Immature natural killer cell (primary cell): Measurements from ENCODE around the gene OR1F1. TPM values are rescaled to one million over a fixed set of nuclear protein-coding genes. Genes with fewer than 3 reads are reported as not detected.

Experiments
- DNase-seq, 3 donors: peaks; one replicate each; pipeline ENCODE4 v3.0.0; 2022; ENCODE audit warnings: mixed read lengths in 1 of 3
- H3K27ac Mint-ChIP-seq, 6 donors: one replicate each; pipeline ENCODE4 v1.8.0; 2020; ENCODE audit warnings: mixed read lengths in 6 of 6, mild to moderate bottlenecking in 5 of 6, inconsistent platforms in 4 of 6, moderate library complexity in 3 of 6
- H3K27me3 Mint-ChIP-seq, 3 donors: one replicate each; pipeline ENCODE4 v1.8.0; 2020 to 2021; ENCODE audit warnings: low read depth in 3 of 3, mild to moderate bottlenecking in 3 of 3, mixed read lengths in 3 of 3, moderate library complexity in 3 of 3, inconsistent platforms in 1 of 3
- H3K36me3 Mint-ChIP-seq, 3 donors: one replicate each; pipeline ENCODE4 v1.8.0; 2020; ENCODE audit warnings: mixed read lengths in 3 of 3, inconsistent platforms in 2 of 3, mild to moderate bottlenecking in 2 of 3
- H3K4me1 Mint-ChIP-seq, 2 donors: one replicate each; pipeline ENCODE4 v1.8.0; 2020; ENCODE audit warnings: inconsistent platforms in 2 of 2, mild to moderate bottlenecking in 2 of 2, mixed read lengths in 2 of 2, moderate library complexity in 1 of 2
- H3K4me3 Mint-ChIP-seq, 5 donors: one replicate each; pipeline ENCODE4 v1.8.0; 2020; ENCODE audit warnings: mild to moderate bottlenecking in 5 of 5, mixed read lengths in 5 of 5, inconsistent platforms in 3 of 5, moderate library complexity in 3 of 5
- H3K9me3 Mint-ChIP-seq, 6 donors: one replicate each; pipeline ENCODE4 v1.8.0; 2020; ENCODE audit warnings: mild to moderate bottlenecking in 6 of 6, mixed read lengths in 6 of 6, inconsistent platforms in 4 of 6, moderate library complexity in 3 of 6
- polyA plus RNA-seq, 3 donors: library from polyadenylated mRNA; unstranded; fragments of 300-500 nt; fragmentation: Illumina TruSeq; gene quantifications; one replicate each; pipeline ENCODE4 v1.2.3, GENCODE V29; 2021

The OR1F1 gene
- polyA plus RNA-seq, 3 donors from 2014 or later, result not detected

- H3K9me3 Mint-ChIP-seq, result no peaks in the 10 kb centered on the region
- no peak overlapping the region for H3K27ac Mint-ChIP-seq
- H3K36me3 Mint-ChIP-seq, result no peaks in the 10 kb centered on the region
- H3K27me3 Mint-ChIP-seq, result peaks cover 1 to 13% (median 13%) of the 10 kb centered on the region in 3 donors
- no peak overlapping the region for H3K4me3 Mint-ChIP-seq
- DNase-seq, result no peak
- no peaks in the 10 kb centered on the region for H3K4me1 Mint-ChIP-seq
These were observed 53.8 kb downstream of the OR1F1 start for GRCh38 chr16:3241761-3242160.

GRCh38 chr16:3242709-3243108 is 54.7 kb downstream of the OR1F1 start:
- DNase-seq, result no peak
- no peak overlapping the region for H3K27ac Mint-ChIP-seq
- no peaks in the 10 kb centered on the region for H3K4me1 Mint-ChIP-seq
- H3K27me3 Mint-ChIP-seq, result peaks cover 3 to 15% (median 9%) of the 10 kb centered on the region in 3 donors
- H3K9me3 Mint-ChIP-seq, result no peaks in the 10 kb centered on the region
- H3K36me3 Mint-ChIP-seq, result no peaks in the 10 kb centered on the region
- no peak overlapping the region for H3K4me3 Mint-ChIP-seq

GRCh38 chr16:3243882-3244281 is 55.9 kb downstream of the OR1F1 start:
- Mint-ChIP-seq H3K9me3 (no peaks in the 10 kb centered on the region), H3K36me3 (no peaks in the 10 kb centered on the region)

GRCh38 chr16:3246002-3246401 is 58.0 kb downstream of the OR1F1 start:
- H3K4me3 Mint-ChIP-seq, result no peak overlapping the region
- peaks cover 2 to 14% (median 9%) of the 10 kb centered on the region in 3 donors for H3K27me3 Mint-ChIP-seq
- no peaks in the 10 kb centered on the region for H3K4me1 Mint-ChIP-seq
- no peaks in the 10 kb centered on the region for H3K36me3 Mint-ChIP-seq
- H3K9me3 Mint-ChIP-seq, result no peaks in the 10 kb centered on the region
- no peak for DNase-seq
- H3K27ac Mint-ChIP-seq, result no peak overlapping the region

More at GRCh38 chr16:3243882-3244281, 55.9 kb downstream of the OR1F1 start:
- Mint-ChIP-seq H3K4me3 (no peak overlapping the region), H3K4me1 (no peaks in the 10 kb centered on the region), H3K27me3 (peaks cover 2 to 15% (median 13%) of the 10 kb centered on the region in 3 donors), H3K27ac (no peak overlapping the region)
- no peak for DNase-seq

- peaks cover 2 to 9% (median 7%) of the 10 kb centered on the region in 3 donors for H3K27me3 Mint-ChIP-seq
- no peaks in the 10 kb centered on the region for H3K9me3 Mint-ChIP-seq
- DNase-seq, result no peak
- H3K36me3 Mint-ChIP-seq, result no peaks in the 10 kb centered on the region
- H3K4me1 Mint-ChIP-seq, result no peaks in the 10 kb centered on the region
- H3K27ac Mint-ChIP-seq, result no peak overlapping the region
- H3K4me3 Mint-ChIP-seq, result no peak overlapping the region
These were observed 58.9 kb downstream of the OR1F1 start for GRCh38 chr16:3246876-3247275.

GRCh38 chr16:3248596-3248995 is 60.6 kb downstream of the OR1F1 start:
- no peak overlapping the region for H3K27ac Mint-ChIP-seq
- no peak for DNase-seq
- no peaks in the 10 kb centered on the region for H3K4me1 Mint-ChIP-seq
- no peak overlapping the region for H3K4me3 Mint-ChIP-seq
- peaks cover 2 to 9% (median 5%) of the 10 kb centered on the region in 3 donors for H3K27me3 Mint-ChIP-seq
- H3K36me3 Mint-ChIP-seq, result no peaks in the 10 kb centered on the region
- H3K9me3 Mint-ChIP-seq, result no peaks in the 10 kb centered on the region

- Mint-ChIP-seq H3K36me3 (no peaks in the 10 kb centered on the region), H3K4me1 (no peaks in the 10 kb centered on the region), H3K27ac (no peak overlapping the region), H3K4me3 (no peak overlapping the region), H3K27me3 (peaks cover 2 to 8% (median 5%) of the 10 kb centered on the region in 3 donors), H3K9me3 (no peaks in the 10 kb centered on the region)
- no peak for DNase-seq
These were observed 61.0 kb downstream of the OR1F1 start for GRCh38 chr16:3249020-3249419.

GRCh38 chr16:3249451-3249850 is 61.4 kb downstream of the OR1F1 start:
- Mint-ChIP-seq H3K4me3 (no peak overlapping the region), H3K4me1 (no peaks in the 10 kb centered on the region), H3K27ac (no peak overlapping the region), H3K36me3 (no peaks in the 10 kb centered on the region), H3K27me3 (peaks cover 2 to 7% (median 5%) of the 10 kb centered on the region in 3 donors), H3K9me3 (no peaks in the 10 kb centered on the region)
- DNase-seq, result no peak

- Mint-ChIP-seq H3K36me3 (no peaks in the 10 kb centered on the region), H3K9me3 (no peaks in the 10 kb centered on the region), H3K4me3 (no peak overlapping the region), H3K27me3 (peaks cover 0 to 7% (median 0%) of the 10 kb centered on the region in 3 donors), H3K4me1 (no peaks in the 10 kb centered on the region), H3K27ac (no peak overlapping the region)
- DNase-seq, result no peak
These were observed 65.0 kb downstream of the OR1F1 start for GRCh38 chr16:3252967-3253366.

GRCh38 chr16:3254309-3254708 is 66.3 kb downstream of the OR1F1 start:
- no peak for DNase-seq
- Mint-ChIP-seq H3K4me1 (no peaks in the 10 kb centered on the region), H3K9me3 (no peaks in the 10 kb centered on the region), H3K27me3 (peaks cover 0 to 3% (median 0%) of the 10 kb centered on the region in 3 donors), H3K27ac (no peak overlapping the region), H3K36me3 (no peaks in the 10 kb centered on the region), H3K4me3 (no peak overlapping the region)

Other genes starting within 250 kb of the OR1F1 start
- not detected for gene KREMEN2, start 223.9 kb upstream of the OR1F1 start, polyA plus RNA-seq
- gene PAQR4, start 218.9 kb upstream of the OR1F1 start, polyA plus RNA-seq, result 1 to 10 TPM; 2.7 to 3.5 (median 2.7) TPM
- gene PKMYT1, start 207.8 kb upstream of the OR1F1 start, polyA plus RNA-seq, result 1 to 10 TPM in 2 of 3 donors, not detected in 1; 3.2 to 4.3 TPM
- gene CLDN9, start 175.3 kb upstream of the OR1F1 start, polyA plus RNA-seq, result not detected
- gene CLDN6, start 170.0 kb upstream of the OR1F1 start, polyA plus RNA-seq, result not detected
- gene TNFRSF12A, start 167.8 kb upstream of the OR1F1 start, polyA plus RNA-seq, result 1 to 10 TPM; 1.2 to 1.4 (median 1.4) TPM
- gene HCFC1R1, start 164.3 kb upstream of the OR1F1 start, polyA plus RNA-seq, result 10 to 100 TPM; 17.2 to 37.3 (median 21.5) TPM
- gene THOC6, start 164.2 kb upstream of the OR1F1 start, polyA plus RNA-seq, result 10 to 100 TPM; 40.1 to 45.4 (median 42.1) TPM
- gene BICDL2, start 151.3 kb upstream of the OR1F1 start, polyA plus RNA-seq, result not detected
- 1 to 10 TPM in 1 of 3 donors, under 1 TPM in 2; 0.19 to 2.2 (median 0.73) TPM for gene MMP25, start 141.6 kb upstream of the OR1F1 start, polyA plus RNA-seq
- 1,000 to 10,000 TPM in 1 of 3 donors, 100 to 1,000 TPM in 2; 878 to 1,331 (median 944) TPM for gene IL32, start 122.6 kb upstream of the OR1F1 start, polyA plus RNA-seq
- under 1 TPM in 1 of 3 donors, not detected in 2; 0.13 TPM for gene ZSCAN10, start 88.9 kb upstream of the OR1F1 start, polyA plus RNA-seq
- gene ZNF205, start 75.6 kb upstream of the OR1F1 start, polyA plus RNA-seq, result under 1 TPM in 1 of 3 donors, not detected in 2; 0.13 TPM
- gene ZNF213, start 53.2 kb upstream of the OR1F1 start, polyA plus RNA-seq, result 1 to 10 TPM; 1.7 to 4.5 (median 2.4) TPM
- gene ZNF200, start 47.0 kb downstream of the OR1F1 start, polyA plus RNA-seq, result 10 to 100 TPM in 1 of 3 donors, 1 to 10 TPM in 2; 6.2 to 14.5 (median 9.8) TPM
- under 1 TPM in 2 of 3 donors, not detected in 1; 0.32 to 0.46 TPM for gene MEFV, start 68.4 kb downstream of the OR1F1 start, polyA plus RNA-seq
- gene ZNF263, start 95.3 kb downstream of the OR1F1 start, polyA plus RNA-seq, result 10 to 100 TPM; 38.2 to 51.0 (median 42.9) TPM
- gene TIGD7, start 117.2 kb downstream of the OR1F1 start, polyA plus RNA-seq, result 1 to 10 TPM; 2.9 to 4.6 (median 3.9) TPM
- gene ZNF75A, start 117.3 kb downstream of the OR1F1 start, polyA plus RNA-seq, result 10 to 100 TPM; 10.8 to 24.9 (median 20.2) TPM
- under 1 TPM in 1 of 3 donors, not detected in 2; 0.34 TPM for gene OR2C1, start 167.7 kb downstream of the OR1F1 start, polyA plus RNA-seq
- 10 to 100 TPM in 1 of 3 donors, 1 to 10 TPM in 2; 7.9 to 16.1 (median 8.1) TPM for gene ZSCAN32, start 212.8 kb downstream of the OR1F1 start, polyA plus RNA-seq
- 10 to 100 TPM in 1 of 3 donors, 1 to 10 TPM in 2; 4.7 to 19.4 (median 8.5) TPM for gene ZNF174, start 213.0 kb downstream of the OR1F1 start, polyA plus RNA-seq